ENCODE data around the gene CFAP73. TPM values are rescaled to one million over a fixed set of nuclear protein-coding genes. Genes with fewer than 3 reads are reported as not detected.

Gene CFAP73
- polyA plus RNA-seq, 1 donor from 2014 or later, result not detected

DNA sequence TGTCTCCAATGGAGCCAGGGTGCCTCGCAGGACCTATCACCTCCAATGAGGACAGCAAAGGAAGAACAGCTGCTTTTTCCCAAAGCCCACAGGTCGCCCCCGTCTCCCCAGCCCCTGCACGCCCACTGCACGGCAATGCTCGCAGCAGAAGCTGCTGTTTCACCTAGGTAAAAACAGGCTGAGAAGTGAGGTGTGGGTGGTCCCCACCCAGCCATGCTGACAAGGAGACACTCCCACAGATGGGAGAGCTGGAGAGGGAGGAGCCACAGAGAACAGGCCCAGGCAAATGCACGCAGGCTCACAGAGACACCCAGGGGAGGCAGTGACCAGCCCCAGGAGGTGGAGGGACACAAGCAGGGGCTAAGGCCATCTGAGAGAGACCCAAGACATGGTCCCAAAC, 10.4 kb downstream of the CFAP73 start:
- Histone ChIP-seq H3K36me3 (ENCODE audit: insufficient read depth, low read length) (no peaks in the 10 kb centered on the region), H3K9ac (ENCODE audit: low read length) (peak overlapping the region; percentile 39), H3K4me3 (ENCODE audit: low read length) (peak overlapping the region; percentile 59), H3K9me2 (ENCODE audit: insufficient read depth, low read length) (no peaks in the 10 kb centered on the region), H3K27ac (ENCODE audit: low read length) (peak overlapping the region; percentile 16), H4K20me1 (ENCODE audit: insufficient read depth) (no peaks in the 10 kb centered on the region), H2AFZ (ENCODE audit: low read depth, low read length) (no peak overlapping the region), H3K27me3 (ENCODE audit: insufficient read depth, low read depth, low read length) (peaks cover 11% of the 10 kb centered on the region), H3K9me3 (ENCODE audit: low read length) (no peaks in the 10 kb centered on the region), H3K79me2 (replicated peaks; ENCODE audit: insufficient read depth, low read length) (no peaks in the 10 kb centered on the region), H3F3A (ENCODE audit: insufficient read depth, low read length, poor library complexity, severe bottlenecking) (no peaks in the 10 kb centered on the region), H3K4me2 (ENCODE audit: low read length) (no peak overlapping the region)
- TF ChIP-seq EZH2 (IDR thresholded peaks at IDR 0.05; ENCODE audit: borderline replicate concordance, insufficient read depth, low read length, poor library complexity, severe bottlenecking) (no peak), POLR2AphosphoS5 (IDR thresholded peaks at IDR 0.05) (no peak), TAF1 (IDR thresholded peaks at IDR 0.05; ENCODE audit: low read depth) (no peak), RAD21 (conservative IDR thresholded peaks at IDR 0.05) (no peak), EP300 (conservative IDR thresholded peaks at IDR 0.05; ENCODE audit: poor library complexity, severe bottlenecking) (no peak), SMC3 (conservative IDR thresholded peaks at IDR 0.05; ENCODE audit: poor library complexity) (no peak), MXI1 (conservative IDR thresholded peaks at IDR 0.05; ENCODE audit: poor library complexity, severe bottlenecking) (no peak)
- TF ChIP-seq, protein P1, sequence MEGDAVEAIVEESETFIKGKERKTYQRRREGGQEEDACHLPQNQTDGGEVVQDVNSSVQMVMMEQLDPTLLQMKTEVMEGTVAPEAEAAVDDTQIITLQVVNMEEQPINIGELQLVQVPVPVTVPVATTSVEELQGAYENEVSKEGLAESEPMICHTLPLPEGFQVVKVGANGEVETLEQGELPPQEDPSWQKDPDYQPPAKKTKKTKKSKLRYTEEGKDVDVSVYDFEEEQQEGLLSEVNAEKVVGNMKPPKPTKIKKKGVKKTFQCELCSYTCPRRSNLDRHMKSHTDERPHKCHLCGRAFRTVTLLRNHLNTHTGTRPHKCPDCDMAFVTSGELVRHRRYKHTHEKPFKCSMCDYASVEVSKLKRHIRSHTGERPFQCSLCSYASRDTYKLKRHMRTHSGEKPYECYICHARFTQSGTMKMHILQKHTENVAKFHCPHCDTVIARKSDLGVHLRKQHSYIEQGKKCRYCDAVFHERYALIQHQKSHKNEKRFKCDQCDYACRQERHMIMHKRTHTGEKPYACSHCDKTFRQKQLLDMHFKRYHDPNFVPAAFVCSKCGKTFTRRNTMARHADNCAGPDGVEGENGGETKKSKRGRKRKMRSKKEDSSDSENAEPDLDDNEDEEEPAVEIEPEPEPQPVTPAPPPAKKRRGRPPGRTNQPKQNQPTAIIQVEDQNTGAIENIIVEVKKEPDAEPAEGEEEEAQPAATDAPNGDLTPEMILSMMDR (IDR thresholded peaks at IDR 0.05; ENCODE audit: poor library complexity, severe bottlenecking), result no peak
- TF ChIP-seq, protein P2, sequence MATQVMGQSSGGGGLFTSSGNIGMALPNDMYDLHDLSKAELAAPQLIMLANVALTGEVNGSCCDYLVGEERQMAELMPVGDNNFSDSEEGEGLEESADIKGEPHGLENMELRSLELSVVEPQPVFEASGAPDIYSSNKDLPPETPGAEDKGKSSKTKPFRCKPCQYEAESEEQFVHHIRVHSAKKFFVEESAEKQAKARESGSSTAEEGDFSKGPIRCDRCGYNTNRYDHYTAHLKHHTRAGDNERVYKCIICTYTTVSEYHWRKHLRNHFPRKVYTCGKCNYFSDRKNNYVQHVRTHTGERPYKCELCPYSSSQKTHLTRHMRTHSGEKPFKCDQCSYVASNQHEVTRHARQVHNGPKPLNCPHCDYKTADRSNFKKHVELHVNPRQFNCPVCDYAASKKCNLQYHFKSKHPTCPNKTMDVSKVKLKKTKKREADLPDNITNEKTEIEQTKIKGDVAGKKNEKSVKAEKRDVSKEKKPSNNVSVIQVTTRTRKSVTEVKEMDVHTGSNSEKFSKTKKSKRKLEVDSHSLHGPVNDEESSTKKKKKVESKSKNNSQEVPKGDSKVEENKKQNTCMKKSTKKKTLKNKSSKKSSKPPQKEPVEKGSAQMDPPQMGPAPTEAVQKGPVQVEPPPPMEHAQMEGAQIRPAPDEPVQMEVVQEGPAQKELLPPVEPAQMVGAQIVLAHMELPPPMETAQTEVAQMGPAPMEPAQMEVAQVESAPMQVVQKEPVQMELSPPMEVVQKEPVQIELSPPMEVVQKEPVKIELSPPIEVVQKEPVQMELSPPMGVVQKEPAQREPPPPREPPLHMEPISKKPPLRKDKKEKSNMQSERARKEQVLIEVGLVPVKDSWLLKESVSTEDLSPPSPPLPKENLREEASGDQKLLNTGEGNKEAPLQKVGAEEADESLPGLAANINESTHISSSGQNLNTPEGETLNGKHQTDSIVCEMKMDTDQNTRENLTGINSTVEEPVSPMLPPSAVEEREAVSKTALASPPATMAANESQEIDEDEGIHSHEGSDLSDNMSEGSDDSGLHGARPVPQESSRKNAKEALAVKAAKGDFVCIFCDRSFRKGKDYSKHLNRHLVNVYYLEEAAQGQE (IDR thresholded peaks at IDR 0.05; ENCODE audit: borderline replicate concordance), result no peak

DNA sequence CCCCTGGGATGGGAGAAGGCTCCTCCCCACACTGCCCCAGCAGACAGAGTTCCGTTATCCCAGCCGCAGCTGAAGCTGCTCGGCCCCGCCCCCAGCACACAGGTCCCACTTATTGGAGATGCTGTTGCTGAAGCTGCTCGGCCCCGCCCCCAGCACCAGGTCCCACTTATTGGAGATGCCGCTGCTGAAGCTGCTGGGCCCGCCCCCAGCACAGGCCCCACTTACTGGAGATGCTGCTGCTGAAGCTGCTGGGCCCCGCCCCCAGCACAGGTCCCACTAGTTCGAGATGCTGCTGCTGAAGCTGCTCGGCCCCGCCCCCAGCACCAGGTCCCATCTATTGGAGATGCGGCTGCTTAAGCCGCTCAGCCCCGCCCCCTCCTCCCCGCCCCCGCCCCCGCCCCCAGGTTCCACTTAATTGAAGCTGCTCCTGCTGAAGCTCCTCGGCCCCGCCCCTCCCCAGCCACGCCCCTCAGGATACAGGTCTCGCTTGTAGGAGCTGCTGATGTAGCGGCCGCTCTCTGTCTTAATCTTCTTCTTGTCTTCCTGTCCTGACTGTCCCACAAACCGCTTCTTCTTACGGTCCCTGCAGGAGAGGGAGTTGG, 12.0 kb downstream of the CFAP73 start:
- no peaks in the 10 kb centered on the region for H4K20me1 ChIP-seq (ENCODE audit: insufficient read depth)

More for the DNA sequence above, 12.0 kb downstream of the CFAP73 start:
- H3K27me3 ChIP-seq (ENCODE audit: insufficient read depth, low read depth, low read length), result no peaks in the 10 kb centered on the region
- no peaks in the 10 kb centered on the region for H3K79me2 ChIP-seq (replicated peaks; ENCODE audit: insufficient read depth, low read length)
- H3F3A ChIP-seq (ENCODE audit: insufficient read depth, low read length, poor library complexity, severe bottlenecking), result no peaks in the 10 kb centered on the region
- H2AFZ ChIP-seq (ENCODE audit: low read depth, low read length), result no peak overlapping the region
- H3K4me2 ChIP-seq (ENCODE audit: low read length), result peak overlapping the region; percentile 63
- H3K27ac ChIP-seq (ENCODE audit: low read length), result no peak overlapping the region
- no peak for TF ChIP-seq RAD21 (conservative IDR thresholded peaks at IDR 0.05)
- TF ChIP-seq, protein P2 (IDR thresholded peaks at IDR 0.05; ENCODE audit: borderline replicate concordance), result no peak
- no peak for TF ChIP-seq SMC3 (conservative IDR thresholded peaks at IDR 0.05; ENCODE audit: poor library complexity)
- no peak for TF ChIP-seq EZH2 (IDR thresholded peaks at IDR 0.05; ENCODE audit: borderline replicate concordance, insufficient read depth, low read length, poor library complexity, severe bottlenecking)
- TF ChIP-seq MXI1 (conservative IDR thresholded peaks at IDR 0.05; ENCODE audit: poor library complexity, severe bottlenecking), result no peak
- TF ChIP-seq, protein P1 (IDR thresholded peaks at IDR 0.05; ENCODE audit: poor library complexity, severe bottlenecking), result no peak
- no peak for TF ChIP-seq POLR2AphosphoS5 (IDR thresholded peaks at IDR 0.05)
- TF ChIP-seq EP300 (conservative IDR thresholded peaks at IDR 0.05; ENCODE audit: poor library complexity, severe bottlenecking), result no peak
- no peak for TF ChIP-seq TAF1 (IDR thresholded peaks at IDR 0.05; ENCODE audit: low read depth)
- H3K4me3 ChIP-seq (ENCODE audit: low read length), result peak overlapping the region; percentile 59
- H3K9me3 ChIP-seq (ENCODE audit: low read length), result no peaks in the 10 kb centered on the region
- peak overlapping the region; percentile 39 for H3K9ac ChIP-seq (ENCODE audit: low read length)
- no peaks in the 10 kb centered on the region for H3K9me2 ChIP-seq (ENCODE audit: insufficient read depth, low read length)
- no peaks in the 10 kb centered on the region for H3K36me3 ChIP-seq (ENCODE audit: insufficient read depth, low read length)

All from neural cell (in vitro differentiated cells).